Myometrial cell (primary cell): ENCODE results near the gene CLEC6A. TPM values are rescaled to one million over a fixed set of nuclear protein-coding genes. Genes with fewer than 3 reads are reported as not detected.

Experiments
- total RNA-seq: library from RNA; depleted of rRNA; stranded (reverse); fragments of >200 nt; gene quantifications from 2 replicates; pipeline ENCODE4 v1.2.3, GENCODE V29; 2015

Gene CLEC6A
- total RNA-seq: not detected in 2 replicates

DNA sequence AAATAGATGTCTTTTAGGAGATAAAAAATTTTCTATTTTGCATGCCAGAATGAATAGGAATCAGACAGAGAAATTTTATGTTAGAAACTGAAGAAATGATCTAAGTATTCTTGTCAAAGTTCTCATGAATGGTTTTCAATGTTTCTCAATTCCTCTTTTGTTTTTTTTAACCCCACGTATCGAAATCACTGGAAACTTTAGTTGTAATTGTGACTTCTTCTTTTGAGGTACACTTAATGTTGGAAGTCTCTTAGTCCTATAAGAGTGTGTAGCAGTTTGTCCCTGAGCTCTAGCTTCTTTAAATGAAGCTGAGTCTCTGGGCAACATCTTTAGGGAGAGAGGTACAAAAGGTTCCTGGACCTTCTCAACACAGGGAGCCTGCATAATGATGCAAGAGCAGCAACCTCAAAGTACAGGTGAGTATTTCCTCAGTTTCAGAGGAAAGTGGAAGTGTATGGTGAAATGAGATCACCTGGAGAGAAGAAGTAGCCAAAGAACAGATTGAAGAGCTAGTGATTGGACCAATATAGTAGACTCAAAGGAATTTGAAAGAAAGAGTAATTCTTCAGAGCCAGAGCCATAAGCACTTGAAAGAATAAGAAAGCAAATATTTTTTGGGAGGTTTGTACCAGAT is at the start of gene CLEC6A:
TSS of gene CLEC6A (plus strand) at position 236 of the 634 bp plus-strand sequence. CDS start at position 386, 150 bp downstream.

GRCh38 chr12:8513256-8513655 is 57.5 kb downstream of the CLEC6A start, which contains the start of gene CLEC4D:
TSS of gene CLEC4D (plus strand) at chr12:8513503. CDS start at chr12:8513733, 230 bp downstream.

Other genes starting within 250 kb of the CLEC6A start
- gene FAM90A1, start 228.3 kb upstream of the CLEC6A start, total RNA-seq: under 0.01 and 0.18 TPM in 2 replicates
- gene CLEC4D, start 57.5 kb downstream of the CLEC6A start, total RNA-seq: not detected in 2 replicates
- not detected in 2 replicates for gene CLEC4E, start 84.9 kb downstream of the CLEC6A start, total RNA-seq
- not detected in 2 replicates for gene AICDA, start 156.9 kb downstream of the CLEC6A start, total RNA-seq
- 3.2 TPM in 2 replicates for gene MFAP5, start 206.9 kb downstream of the CLEC6A start, total RNA-seq
- gene RIMKLB, start 242.0 kb downstream of the CLEC6A start, total RNA-seq: 4.9 and 7.6 TPM in 2 replicates